Measurements from ENCODE around the gene SEMA6A. TPM values are rescaled to one million over a fixed set of nuclear protein-coding genes. Genes with fewer than 3 reads are reported as not detected.

Gene SEMA6A
- total and polyA plus RNA-seq, 2 of the 13 experiments (the other 11 are each of a cell fraction or from before 2014, with no cell fraction given), result 5.1 to 6.5 TPM

- TF ChIP-seq MEIS2 (CRISPR knock-in tag; IDR thresholded peaks at IDR 0.05) (no peak), MTA1 (CRISPR knock-in tag; IDR thresholded peaks at IDR 0.05; ENCODE audit: borderline replicate concordance) (no peak), ZNF232 (CRISPR knock-in tag; IDR thresholded peaks at IDR 0.05; ENCODE audit: borderline replicate concordance) (no peak), ZNF367 (CRISPR knock-in tag; IDR thresholded peaks at IDR 0.05; ENCODE audit: borderline replicate concordance) (no peak)
These were observed 7.3 kb upstream of the SEMA6A start (continued) for GRCh38 chr5:116581910-116582309.

DNA sequence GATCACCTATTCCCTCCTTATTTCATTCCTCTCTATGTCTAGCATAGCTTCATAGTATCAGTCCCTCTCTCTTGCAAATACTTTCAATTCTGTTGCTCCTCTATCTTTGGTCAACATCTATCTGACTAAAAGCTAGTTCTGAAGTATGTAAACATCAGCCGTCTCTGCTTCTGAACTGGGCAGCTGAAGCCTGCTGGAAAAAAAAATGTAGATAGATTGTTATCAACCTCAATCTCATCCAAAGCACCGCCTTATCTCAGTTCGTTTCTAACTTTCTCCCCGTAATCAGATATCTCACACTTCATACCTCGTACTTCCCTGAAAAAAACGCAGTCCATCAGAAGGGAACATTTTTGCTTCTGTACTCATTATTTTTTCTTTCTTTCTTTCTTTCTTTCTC, 4.5 kb upstream of the SEMA6A start:
- Histone ChIP-seq H3K27me3 (ENCODE audit: control insufficient read depth in 1 of 2, insufficient read depth in 2 of 2, low read length in 2 of 2) (no peaks in the 10 kb centered on the region), H3K27ac (ENCODE audit: extremely low read length, insufficient read depth, low read length) (no peak overlapping the region), H4K20me1 (ENCODE audit: insufficient read depth, low read length) (no peaks in the 10 kb centered on the region), H3K79me2 (ENCODE audit: insufficient read depth, low read length) (peaks cover 2% of the 10 kb centered on the region), H3K9me3 (ENCODE audit: low read length) (no peaks in the 10 kb centered on the region), H3K9ac (ENCODE audit: insufficient read depth, low read depth, low read length) (no peak overlapping the region), H3K4me3 (replicated peaks in 1 of 3; ENCODE audit: insufficient read depth in 1 of 3, low read depth in 2 of 3, low read length in 3 of 3) (no peak overlapping the region), H3K4me2 (ENCODE audit: low read depth, low read length) (peak overlapping the region; percentile 49; the same call in 1 of the 2 replicates), H3K4me1 (ENCODE audit: insufficient read depth, low read length) (peaks cover 15% of the 10 kb centered on the region), H2AFZ (ENCODE audit: low read length) (no peak overlapping the region), H3K36me3 (replicated peaks in 1 of 2; ENCODE audit: control insufficient read depth in 1 of 2, insufficient read depth in 2 of 2, low read length in 2 of 2) (no peaks in the 10 kb centered on the region)
- WGBS (ENCODE audit: low lambda C conversion rate), result 3% methylated on average over 6 of the region's 6 CpGs
- intact Hi-C loops (cut with micrococcal nuclease; ENCODE audit: unreplicated experiment), result loop anchor here (5.0 to 10.0 kb wide), 2 partner anchors 68 to 186 kb away; no protein-coding TSS in a partner anchor
- ChIA-PET CTCF (ENCODE audit: low intra/inter-chr PET ratio, low total read pairs) (no interaction called here), POLR2A (no interaction called here)
- BruUV-seq (replicated peaks), result no TSS peak
- in situ Hi-C loops (cut with HindIII; ENCODE audit: extremely low pct_ligation_motif_present, low pct_unique_long_range_greater_than_20kb), result loop anchor here (5.0 kb wide), 1 partner anchor 363 kb away; no protein-coding TSS in a partner anchor
- TF ChIP-seq ZNF737 (CRISPR knock-in tag; IDR thresholded peaks at IDR 0.05; ENCODE audit: borderline replicate concordance) (no peak), PRMT3 (CRISPR knock-in tag; IDR thresholded peaks at IDR 0.05; ENCODE audit: borderline replicate concordance, low read depth) (no peak), JUNB (CRISPR knock-in tag; IDR thresholded peaks at IDR 0.05; ENCODE audit: borderline replicate concordance) (no peak), CENPX (CRISPR knock-in tag; IDR thresholded peaks at IDR 0.05) (no peak), ZNF761 (CRISPR knock-in tag; conservative IDR thresholded peaks at IDR 0.05) (no peak), ZNF644 (CRISPR knock-in tag; IDR thresholded peaks at IDR 0.05; ENCODE audit: low read depth) (no peak), GMEB2 (CRISPR knock-in tag; IDR thresholded peaks at IDR 0.05; ENCODE audit: low read depth) (no peak), JDP2 (CRISPR knock-in tag; IDR thresholded peaks at IDR 0.05; ENCODE audit: borderline replicate concordance) (no peak), FOXA3 (CRISPR knock-in tag; IDR thresholded peaks at IDR 0.05) (peak; percentile 50; the same call in 1 of the 2 replicates), HOXD1 (CRISPR knock-in tag; IDR thresholded peaks at IDR 0.05) (no peak), ZNF317 (CRISPR knock-in tag; IDR thresholded peaks at IDR 0.05) (0 out of 2 replicates have a peak, but pooled peaks have one; percentile 58), DRAP1 (CRISPR knock-in tag; IDR thresholded peaks at IDR 0.05) (no peak), FOXA1 (IDR thresholded peaks at IDR 0.05) (no peak), FOXA1 (CRISPR knock-in tag; IDR thresholded peaks at IDR 0.05) (0 out of 2 replicates have a peak, but pooled peaks have one; percentile 19)
- TF ChIP-seq, protein P1, sequence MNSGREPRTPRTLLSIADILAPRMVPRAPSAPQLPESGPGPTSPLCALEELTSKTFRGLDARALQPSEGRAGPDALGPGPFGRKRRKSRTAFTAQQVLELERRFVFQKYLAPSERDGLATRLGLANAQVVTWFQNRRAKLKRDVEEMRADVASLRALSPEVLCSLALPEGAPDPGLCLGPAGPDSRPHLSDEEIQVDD (CRISPR knock-in tag; IDR thresholded peaks at IDR 0.05; ENCODE audit: borderline replicate concordance), result no peak
- DNase-seq (ENCODE audit: low spot score), result peak; percentile 30
- FAIRE-seq, result no peak
- no peak for ATAC-seq

Measured in HepG2 (cell line).